ENCODE results near the gene DCC.

The DCC gene

GRCh38 chr18:52829876-52830405, 489.9 kb downstream of the DCC start:
- no peak for TF ChIP-seq CTCF (IDR thresholded peaks at IDR 0.05)
- no peaks in the 10 kb centered on the region for H3K9me3 ChIP-seq
- intact Hi-C loops (cut with DNase I; ENCODE audit: low total_unique reads) = no loop called here
- H3K36me3 ChIP-seq = no peaks in the 10 kb centered on the region
- no peak overlapping the region for H3K27ac ChIP-seq
- H3K27me3 ChIP-seq = no peaks in the 10 kb centered on the region
- H3K4me1 ChIP-seq = no peaks in the 10 kb centered on the region
- DNase-seq = no peak
- H3K4me3 ChIP-seq = no peak overlapping the region

GRCh38 chr18:52844323-52844722, 504.3 kb downstream of the DCC start:
- no peak for TF ChIP-seq CTCF (IDR thresholded peaks at IDR 0.05)
- H3K4me3 ChIP-seq = no peak overlapping the region

GRCh38 chr18:52845036-52845435, 505.0 kb downstream of the DCC start:
- no peak overlapping the region for H3K4me3 ChIP-seq
- intact Hi-C loops (cut with DNase I; ENCODE audit: low total_unique reads) = no loop called here
- no peak overlapping the region for H3K27ac ChIP-seq
- TF ChIP-seq CTCF (IDR thresholded peaks at IDR 0.05) = no peak
- no peaks in the 10 kb centered on the region for H3K27me3 ChIP-seq
- DNase-seq = no peak
- H3K36me3 ChIP-seq = no peaks in the 10 kb centered on the region
- no peaks in the 10 kb centered on the region for H3K4me1 ChIP-seq
- H3K9me3 ChIP-seq = no peaks in the 10 kb centered on the region

More at GRCh38 chr18:52844323-52844722, 504.3 kb downstream of the DCC start:
- Histone ChIP-seq H3K4me1 (no peaks in the 10 kb centered on the region), H3K27me3 (no peaks in the 10 kb centered on the region), H3K27ac (no peak overlapping the region), H3K36me3 (no peaks in the 10 kb centered on the region), H3K9me3 (no peaks in the 10 kb centered on the region)
- intact Hi-C loops (cut with DNase I; ENCODE audit: low total_unique reads) = no loop called here
- DNase-seq = no peak

- Histone ChIP-seq H3K9me3 (no peaks in the 10 kb centered on the region), H3K27me3 (no peaks in the 10 kb centered on the region), H3K27ac (no peak overlapping the region), H3K4me1 (no peaks in the 10 kb centered on the region), H3K36me3 (no peaks in the 10 kb centered on the region), H3K4me3 (no peak overlapping the region)
- no peak for DNase-seq
- no peak for TF ChIP-seq CTCF (IDR thresholded peaks at IDR 0.05)
- intact Hi-C loops (cut with DNase I; ENCODE audit: low total_unique reads) = no loop called here
These were observed 510.1 kb downstream of the DCC start for GRCh38 chr18:52850031-52850560.

- H3K4me1 ChIP-seq = no peaks in the 10 kb centered on the region
- no peak overlapping the region for H3K4me3 ChIP-seq
- no peak for TF ChIP-seq CTCF (IDR thresholded peaks at IDR 0.05)
- no peak for DNase-seq
- intact Hi-C loops (cut with DNase I; ENCODE audit: low total_unique reads) = no loop called here
- no peaks in the 10 kb centered on the region for H3K36me3 ChIP-seq
- H3K27me3 ChIP-seq = no peaks in the 10 kb centered on the region
- no peak overlapping the region for H3K27ac ChIP-seq
- no peaks in the 10 kb centered on the region for H3K9me3 ChIP-seq
These were observed 521.6 kb downstream of the DCC start for GRCh38 chr18:52861558-52861957.

All from tibial artery (tissue), 4 donors.